Upper lobe of right lung (tissue), 1 donor: ENCODE results near the gene ITPR2. TPM values are rescaled to one million over a fixed set of nuclear protein-coding genes. Genes with fewer than 3 reads are reported as not detected.

Source experiments
- ATAC-seq: fragments of 200-7000 bp; cut with Tn5 transposase; one replicate; pipeline ENCODE4 v1.9.1; 2020; ENCODE audit warnings: mild to moderate bottlenecking, moderate library complexity
- DNase-seq: peaks from one replicate; pipeline ENCODE4 v3.0.0-alpha.2; 2020
- H3K27ac ChIP-seq: fragments of 200-600 bp; one replicate; pipeline ENCODE4 v1.8.0; 2022
- H3K27me3 ChIP-seq: fragments of 200-600 bp; one replicate; pipeline ENCODE4 v1.8.0; 2022; ENCODE audit warnings: mild to moderate bottlenecking
- H3K36me3 ChIP-seq: fragments of 200-600 bp; one replicate; pipeline ENCODE4 v1.8.0; 2022
- H3K4me1 ChIP-seq: fragments of 200-600 bp; one replicate; pipeline ENCODE4 v1.8.0; 2022
- H3K4me3 ChIP-seq: fragments of 200-600 bp; one replicate; pipeline ENCODE4 v1.8.0; 2022; ENCODE audit warnings: mild to moderate bottlenecking
- H3K9me3 ChIP-seq: fragments of 200-600 bp; one replicate; pipeline ENCODE4 v1.8.0; 2022
- intact Hi-C: fragments of 100-400 bp; cut with DNase I; formaldehyde crosslinking; loops from one replicate; pipeline ENCODE4 v1.11.0; 2022
- total RNA-seq: library from RNA; stranded (reverse); fragmentation: NEBNext Ultra II Directional; extraction: Animal tissue kit (Norgen Biotek cat#: 25700); gene quantifications from one replicate; pipeline ENCODE4 v1.2.1, GENCODE V29; 2021
- TF ChIP-seq, protein P1 (sequence below): fragments of 200-600 bp; IDR thresholded peaks from one replicate; pipeline ENCODE4 v1.8.0; 2022; ENCODE audit warnings: antibody characterized with exemption
- donor health status: DM: no; HTN: yes; CAD: no; lungs with severe emphysema.

The ITPR2 gene
- total RNA-seq, 1 donor from 2014 or later: 50.8 TPM

DNA sequence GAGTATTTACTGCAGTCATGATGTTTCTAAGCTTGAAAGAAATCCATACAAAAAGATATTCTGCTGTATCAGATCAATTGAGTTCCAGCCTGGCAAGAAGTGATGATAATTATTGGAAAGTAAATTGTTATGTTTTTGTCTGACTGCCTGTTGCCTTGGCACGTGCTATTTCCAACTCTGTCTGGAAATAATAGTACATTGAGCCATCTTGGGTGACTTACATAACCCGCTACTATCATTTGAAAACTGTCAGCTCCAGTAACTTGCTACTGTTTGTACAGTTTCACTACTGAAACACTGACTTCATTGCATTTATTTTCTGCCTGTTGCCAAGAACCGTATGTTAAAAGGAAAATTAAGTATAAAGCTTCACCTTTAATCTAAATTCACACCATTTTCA is 318.6 kb downstream of the ITPR2 start:
- Histone ChIP-seq H3K4me3 (no peak overlapping the region), H3K36me3 (no peaks in the 10 kb centered on the region), H3K4me1 (no peaks in the 10 kb centered on the region), H3K27ac (no peak overlapping the region), H3K9me3 (no peaks in the 10 kb centered on the region), H3K27me3 (no peaks in the 10 kb centered on the region)
- intact Hi-C loops: no loop called here
- no peak for ATAC-seq
- no peak for DNase-seq
- TF ChIP-seq, protein P1, sequence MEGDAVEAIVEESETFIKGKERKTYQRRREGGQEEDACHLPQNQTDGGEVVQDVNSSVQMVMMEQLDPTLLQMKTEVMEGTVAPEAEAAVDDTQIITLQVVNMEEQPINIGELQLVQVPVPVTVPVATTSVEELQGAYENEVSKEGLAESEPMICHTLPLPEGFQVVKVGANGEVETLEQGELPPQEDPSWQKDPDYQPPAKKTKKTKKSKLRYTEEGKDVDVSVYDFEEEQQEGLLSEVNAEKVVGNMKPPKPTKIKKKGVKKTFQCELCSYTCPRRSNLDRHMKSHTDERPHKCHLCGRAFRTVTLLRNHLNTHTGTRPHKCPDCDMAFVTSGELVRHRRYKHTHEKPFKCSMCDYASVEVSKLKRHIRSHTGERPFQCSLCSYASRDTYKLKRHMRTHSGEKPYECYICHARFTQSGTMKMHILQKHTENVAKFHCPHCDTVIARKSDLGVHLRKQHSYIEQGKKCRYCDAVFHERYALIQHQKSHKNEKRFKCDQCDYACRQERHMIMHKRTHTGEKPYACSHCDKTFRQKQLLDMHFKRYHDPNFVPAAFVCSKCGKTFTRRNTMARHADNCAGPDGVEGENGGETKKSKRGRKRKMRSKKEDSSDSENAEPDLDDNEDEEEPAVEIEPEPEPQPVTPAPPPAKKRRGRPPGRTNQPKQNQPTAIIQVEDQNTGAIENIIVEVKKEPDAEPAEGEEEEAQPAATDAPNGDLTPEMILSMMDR: no peak

DNA sequence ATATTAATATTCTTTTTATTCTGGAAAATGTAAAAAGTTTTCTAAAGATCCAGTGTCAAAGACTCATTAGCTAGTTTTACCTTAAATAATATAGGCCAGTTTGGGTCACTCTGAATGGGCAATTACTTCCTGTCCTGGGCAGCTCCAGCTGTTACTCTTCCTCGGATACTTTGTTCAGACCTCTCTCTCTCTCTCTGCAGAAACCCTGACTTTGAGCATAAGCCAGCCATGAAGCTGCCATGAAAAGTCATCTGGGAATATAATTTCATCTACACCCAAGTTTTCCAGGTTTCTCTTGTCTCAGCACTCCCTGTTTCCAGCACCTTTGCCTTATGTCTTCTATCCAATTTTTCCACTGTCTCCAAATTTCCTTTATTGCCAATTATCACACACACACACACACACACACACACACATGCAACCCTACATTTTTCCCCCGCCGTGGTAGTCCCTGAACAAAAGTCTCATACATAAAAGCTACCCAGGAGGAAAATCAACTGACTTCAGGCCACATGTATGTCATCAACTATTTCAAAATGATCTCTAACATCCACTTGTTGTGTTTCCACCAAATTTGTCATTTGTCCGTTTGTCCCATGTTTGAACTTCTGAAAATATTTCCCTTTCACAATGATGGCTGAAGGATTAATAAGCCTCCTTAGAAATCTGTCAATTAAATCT is 319.5 kb downstream of the ITPR2 start:
- Histone ChIP-seq H3K9me3 (no peaks in the 10 kb centered on the region), H3K27me3 (no peaks in the 10 kb centered on the region), H3K36me3 (no peaks in the 10 kb centered on the region), H3K27ac (no peak overlapping the region), H3K4me1 (no peaks in the 10 kb centered on the region), H3K4me3 (no peak overlapping the region)
- DNase-seq: no peak
- no peak for ATAC-seq
- TF ChIP-seq, protein P1: no peak
- intact Hi-C loops: no loop called here

DNA sequence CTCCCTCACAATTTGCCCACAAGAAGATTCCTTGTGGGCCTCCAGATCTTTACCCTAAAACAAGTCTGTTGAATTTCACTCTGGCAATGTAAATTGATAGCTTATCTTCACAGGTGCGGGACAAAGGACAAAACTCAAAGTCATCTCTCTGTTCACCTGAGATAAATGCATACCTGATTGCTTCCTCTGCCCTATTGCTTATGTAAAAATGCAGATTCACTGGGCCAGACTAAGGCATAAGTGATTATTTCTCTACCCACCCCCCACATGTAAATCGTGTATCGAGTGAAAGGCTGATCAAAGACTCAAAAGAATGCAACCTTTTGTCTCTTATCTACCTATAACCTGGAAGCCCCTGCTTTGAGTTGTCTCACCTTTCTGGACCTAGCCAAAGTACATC is 320.8 kb downstream of the ITPR2 start:
- ATAC-seq: no peak
- TF ChIP-seq, protein P1: no peak
- H3K27ac ChIP-seq: no peak overlapping the region
- intact Hi-C loops: no loop called here
- no peak for DNase-seq
- no peaks in the 10 kb centered on the region for H3K4me1 ChIP-seq
- H3K27me3 ChIP-seq: no peaks in the 10 kb centered on the region
- no peaks in the 10 kb centered on the region for H3K36me3 ChIP-seq
- H3K4me3 ChIP-seq: no peak overlapping the region
- H3K9me3 ChIP-seq: no peaks in the 10 kb centered on the region

DNA sequence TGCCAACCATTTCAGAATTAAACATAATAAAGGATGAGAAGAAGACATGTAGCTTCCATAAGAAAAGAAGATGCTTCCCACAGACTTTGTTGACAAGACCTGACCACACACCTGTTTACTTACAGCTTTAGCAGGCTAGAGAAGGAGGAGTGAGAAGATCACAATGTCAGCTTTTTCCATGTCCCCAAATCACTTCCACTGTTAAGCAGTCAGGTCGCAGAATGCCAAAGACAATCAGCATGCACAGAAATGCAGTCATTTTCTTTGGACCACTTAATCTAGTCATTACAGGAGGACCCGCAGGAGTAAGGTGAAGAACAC is 322.7 kb downstream of the ITPR2 start:
- no peak overlapping the region for H3K27ac ChIP-seq
- H3K4me1 ChIP-seq: no peaks in the 10 kb centered on the region
- ATAC-seq: no peak
- no peaks in the 10 kb centered on the region for H3K36me3 ChIP-seq
- intact Hi-C loops: no loop called here
- no peak overlapping the region for H3K4me3 ChIP-seq
- no peaks in the 10 kb centered on the region for H3K27me3 ChIP-seq
- no peak for DNase-seq
- no peaks in the 10 kb centered on the region for H3K9me3 ChIP-seq
- TF ChIP-seq, protein P1: no peak

DNA sequence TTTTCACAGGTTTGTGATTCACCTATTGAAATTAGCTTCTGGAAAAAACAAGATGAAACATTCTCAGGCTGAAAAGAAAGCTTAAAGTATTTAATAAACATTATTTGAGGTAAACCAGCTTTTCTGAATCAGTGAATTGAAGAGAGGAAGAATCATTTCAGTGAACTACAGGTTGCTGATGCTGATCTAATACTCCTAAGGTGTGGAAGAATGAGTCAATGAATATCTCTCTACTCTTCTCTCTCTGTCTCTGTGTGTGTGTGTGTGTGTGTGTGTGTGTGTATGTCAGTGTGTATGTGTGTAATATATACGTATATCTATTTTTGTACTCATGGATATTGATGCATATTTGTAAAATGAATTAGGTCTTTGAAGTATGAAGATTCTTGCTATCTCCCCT is 325.4 kb downstream of the ITPR2 start:
- H3K4me3 ChIP-seq: no peak overlapping the region
- ATAC-seq (no peak), DNase-seq (no peak)
- H3K4me1 ChIP-seq: no peaks in the 10 kb centered on the region
- H3K36me3 ChIP-seq: no peaks in the 10 kb centered on the region
- H3K27me3 ChIP-seq: no peaks in the 10 kb centered on the region
- no peak overlapping the region for H3K27ac ChIP-seq
- TF ChIP-seq, protein P1: no peak
- H3K9me3 ChIP-seq: no peaks in the 10 kb centered on the region
- intact Hi-C loops: no loop called here
